GM10847 (cell line): ENCODE measurements around the gene PPP1R1B.

Source experiments
- POLR2A ChIP-seq: IDR thresholded peaks from 2 replicates; pipeline ENCODE4 v1.6.1; 2011; ENCODE audit not compliant: insufficient read length; ENCODE audit errors: extremely low read depth

The PPP1R1B gene

DNA sequence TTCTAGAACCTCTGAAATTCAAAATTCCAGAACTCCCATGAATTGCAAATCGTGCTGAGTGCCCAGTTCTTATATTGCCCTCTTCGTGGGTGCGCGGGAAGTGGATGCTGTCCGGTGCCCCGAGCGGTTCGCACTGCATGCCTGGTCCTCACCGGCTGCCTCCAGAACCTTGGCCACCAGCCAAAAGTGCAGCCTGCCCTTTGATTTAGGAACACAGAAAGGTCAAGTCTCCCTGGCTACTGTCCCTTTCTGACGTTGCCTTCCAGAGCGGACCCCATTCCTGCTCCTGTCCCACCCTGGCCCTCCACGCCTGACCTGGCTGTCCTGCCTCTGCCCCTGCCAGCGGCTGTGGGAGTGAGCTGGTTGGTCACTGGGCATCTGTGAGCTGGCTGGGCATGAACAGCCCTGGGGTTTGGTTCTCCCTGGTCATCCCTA, 28.7 kb upstream of the PPP1R1B start:
- no peak for TF ChIP-seq POLR2A

- TF ChIP-seq POLR2A = no peak
Observed at GRCh38 chr17:39598630-39599003, 28.1 kb upstream of the PPP1R1B start.

DNA sequence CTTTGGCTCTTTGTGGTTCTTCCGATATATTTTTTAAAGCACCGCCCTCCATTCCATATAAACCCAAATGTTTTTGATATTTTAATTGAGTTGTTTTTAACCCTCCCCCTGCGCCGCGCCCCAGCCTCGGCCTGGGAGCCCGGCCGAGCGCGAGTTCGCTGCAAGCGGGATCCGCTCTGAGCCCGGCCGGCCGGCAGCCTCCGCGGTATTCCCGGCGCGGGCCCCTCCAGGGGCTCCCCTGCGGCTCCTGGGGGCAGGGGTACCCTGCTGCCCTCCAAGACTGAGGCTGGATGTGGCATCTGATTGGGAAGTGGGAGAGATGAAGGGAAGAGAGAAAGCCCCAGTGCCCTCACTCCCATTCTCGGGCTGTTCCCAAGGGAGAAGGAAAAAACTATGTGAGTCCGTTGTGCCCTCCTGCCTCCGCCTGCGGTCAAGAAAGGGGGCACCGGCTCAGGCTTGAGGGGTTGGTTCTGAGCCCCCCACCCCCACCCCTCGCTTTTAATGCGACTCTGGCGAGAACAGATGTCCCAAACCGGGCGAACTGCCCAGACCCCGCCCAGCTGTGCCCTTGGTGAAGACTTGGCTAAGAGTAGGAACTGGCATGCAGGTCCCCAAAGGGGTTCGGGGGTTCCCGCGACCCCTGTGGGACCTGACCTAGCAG, 27.6 kb upstream of the PPP1R1B start:
- TF ChIP-seq POLR2A = no peak

DNA sequence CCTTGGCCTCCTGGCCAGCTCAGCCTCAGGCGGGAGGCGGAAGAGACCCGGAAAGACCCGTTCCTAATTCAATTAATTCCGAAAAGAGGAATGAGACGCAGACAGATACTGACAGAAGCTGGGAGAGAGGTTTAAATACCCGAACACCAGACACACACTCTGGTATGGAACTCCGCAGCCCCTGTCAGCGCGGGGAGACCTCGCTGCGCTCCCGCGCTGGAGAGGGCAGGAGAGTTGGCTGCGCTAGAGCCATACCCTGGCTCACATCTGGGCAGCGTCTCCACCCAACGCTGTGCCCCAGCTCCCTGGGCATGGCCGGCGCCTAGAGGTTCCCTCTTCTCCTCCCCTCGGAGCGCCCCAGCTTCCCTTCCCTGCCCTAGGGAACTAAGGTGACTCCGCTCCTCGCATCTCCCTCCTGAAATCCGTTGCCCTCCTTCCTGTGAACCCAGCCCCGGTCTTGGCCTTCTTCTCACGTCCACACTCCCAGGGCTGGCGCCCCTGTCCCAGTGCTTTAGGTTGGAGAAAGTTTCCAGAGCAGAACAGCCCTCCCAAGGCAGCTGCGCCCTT, 27.0 kb upstream of the PPP1R1B start:
- no peak for TF ChIP-seq POLR2A

GRCh38 chr17:39600288-39600996, 26.3 kb upstream of the PPP1R1B start:
- no peak for TF ChIP-seq POLR2A

- no peak for TF ChIP-seq POLR2A
Observed at GRCh38 chr17:39600997-39601597, 25.7 kb upstream of the PPP1R1B start.

GRCh38 chr17:39601758-39602532, 24.8 kb upstream of the PPP1R1B start:
- TF ChIP-seq POLR2A = no peak

- no peak for TF ChIP-seq POLR2A
Observed at GRCh38 chr17:39602533-39603303, 24.0 kb upstream of the PPP1R1B start.

DNA sequence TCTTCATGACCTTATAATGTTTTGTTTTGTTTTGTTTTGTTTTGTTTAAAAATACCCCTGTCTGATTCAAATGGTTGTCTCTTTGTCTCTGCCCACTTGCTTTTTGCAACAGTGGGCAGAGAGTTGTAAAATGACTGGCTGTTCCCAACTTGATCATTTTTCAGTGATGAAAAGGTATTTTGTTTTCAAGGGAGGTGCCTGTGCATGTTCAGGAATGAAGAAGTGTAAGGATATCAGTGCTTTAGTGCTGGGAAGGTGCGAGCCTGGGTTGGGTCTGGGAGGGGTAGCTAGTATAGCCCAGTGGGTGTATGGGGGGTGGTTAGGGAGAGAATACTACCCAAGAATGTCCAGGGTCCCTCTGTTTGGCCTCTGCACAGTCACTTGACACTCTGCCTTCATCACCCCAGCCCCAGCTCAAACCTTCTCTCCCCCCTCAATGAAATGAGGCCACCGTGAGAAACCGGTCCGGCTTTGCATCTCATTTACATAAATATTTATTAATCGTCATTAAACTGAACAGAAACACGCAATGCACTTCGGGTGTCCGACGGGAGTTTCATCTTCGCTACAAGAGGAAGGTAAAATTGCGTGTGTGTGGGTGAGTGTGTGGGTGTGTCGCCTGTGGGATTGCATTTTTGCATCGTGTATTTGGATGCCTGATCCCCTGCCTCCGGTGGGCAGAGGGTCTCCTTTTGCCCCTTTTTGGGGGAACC, 23.3 kb upstream of the PPP1R1B start:
- TF ChIP-seq POLR2A = no peak

GRCh38 chr17:39604911-39605491, 21.8 kb upstream of the PPP1R1B start:
- TF ChIP-seq POLR2A = no peak

DNA sequence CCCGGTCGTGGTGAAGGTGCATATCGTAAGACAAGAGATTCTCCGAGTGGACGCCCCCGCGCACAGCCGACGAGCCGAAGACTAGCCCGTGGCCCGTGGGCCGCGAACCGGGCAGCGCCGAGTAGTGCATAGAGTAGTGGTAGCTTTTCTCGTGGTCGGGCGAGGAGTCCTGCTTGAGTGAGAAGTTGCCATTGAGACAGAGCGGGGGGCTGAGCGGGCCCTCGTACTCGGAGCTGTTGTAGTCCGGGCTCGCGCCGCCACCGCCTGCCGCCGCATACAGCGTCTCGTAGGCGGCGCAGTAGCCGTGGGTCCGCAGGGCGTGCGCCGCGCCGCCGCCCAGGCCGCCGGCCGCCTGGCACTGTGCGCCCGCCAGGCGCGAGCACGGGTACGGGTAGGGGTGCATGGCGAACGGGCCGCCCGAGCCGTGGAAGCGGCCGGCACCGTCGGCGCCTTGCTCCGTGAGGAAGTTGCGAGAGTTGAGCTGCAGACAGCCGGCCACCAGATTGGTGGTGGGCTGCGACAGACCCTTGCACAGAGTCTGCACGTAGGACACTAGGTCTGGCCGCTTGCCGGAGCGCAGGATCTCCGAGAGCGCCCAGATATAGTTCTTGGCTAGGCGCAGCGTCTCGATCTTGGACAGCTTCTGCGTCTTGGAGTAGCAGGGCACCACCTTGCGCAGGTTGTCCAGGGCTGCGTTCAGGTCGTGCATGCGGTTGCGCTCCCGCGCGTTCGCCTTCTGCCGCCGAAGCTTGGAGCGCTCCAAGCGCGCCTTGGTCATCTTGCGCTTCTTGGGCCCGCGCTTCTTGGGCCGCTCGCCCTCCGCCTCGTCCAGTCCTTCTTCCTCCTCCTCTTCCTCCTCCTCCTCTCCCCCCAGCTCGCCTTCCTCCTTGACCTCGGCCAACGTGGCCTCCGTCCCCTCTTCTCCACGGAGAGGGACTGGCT, 21.0 kb upstream of the PPP1R1B start:
- TF ChIP-seq POLR2A = no peak

GRCh38 chr17:39606434-39607056, 20.2 kb upstream of the PPP1R1B start:
- no peak for TF ChIP-seq POLR2A
